GM23338 (cell line): ENCODE data around the gene FGA. TPM values are rescaled to one million over a fixed set of nuclear protein-coding genes. Genes with fewer than 3 reads are reported as not detected.

Experiments used
- ATAC-seq: fragments of 200-7000 bp; cut with Tn5 transposase; 3 replicates; pipeline ENCODE4 v1.9.1; 2020
- DNase-seq: peaks from one replicate; pipeline ENCODE4 v3.0.0-alpha.2; 2015; ENCODE audit warnings: low spot score
- H2AFZ ChIP-seq: fragments of 200-600 bp; sonication (generic); 2 replicates; pipeline ENCODE4 v1.8.0; 2016; ENCODE audit warnings: antibody characterized with exemption, mild to moderate bottlenecking, moderate library complexity
- H3F3A ChIP-seq: fragments of 200-600 bp; sonication (generic); replicated peaks from 2 replicates; pipeline ENCODE4 v1.8.0; 2017; ENCODE audit warnings: antibody characterized with exemption, mixed run types, low read depth
- H3K27ac ChIP-seq: fragments of 200-600 bp; sonication (generic); 2 replicates; pipeline ENCODE4 v1.6.1; 2016; ENCODE audit warnings: low read depth
- H3K27me3 ChIP-seq: fragments of 200-600 bp; sonication (generic); 2 replicates; pipeline ENCODE4 v1.8.0; 2016; ENCODE audit warnings: mild to moderate bottlenecking, mixed run types, moderate library complexity; ENCODE audit not compliant: insufficient read depth
- H3K36me3 ChIP-seq: fragments of 200-600 bp; sonication (generic); 2 replicates; pipeline ENCODE4 v1.8.0; 2016; ENCODE audit warnings: mild to moderate bottlenecking; ENCODE audit not compliant: insufficient read depth
- H3K4me1 ChIP-seq: fragments of 200-600 bp; sonication (generic); 2 replicates; pipeline ENCODE4 v1.8.0; 2016; ENCODE audit warnings: mild to moderate bottlenecking, moderate library complexity; ENCODE audit not compliant: insufficient read depth
- H3K4me2 ChIP-seq: fragments of 200-600 bp; sonication (generic); 2 replicates; pipeline ENCODE4 v1.7.1; 2017; ENCODE audit warnings: mixed run types
- H3K4me3 ChIP-seq: fragments of 200-600 bp; sonication (generic); 2 replicates; pipeline ENCODE4 v1.6.1; 2016; ENCODE audit warnings: mixed run types
- H3K79me2 ChIP-seq: fragments of 200-600 bp; sonication (generic); replicated peaks from 2 replicates; pipeline ENCODE4 v1.8.0; 2017; ENCODE audit warnings: mild to moderate bottlenecking; ENCODE audit not compliant: insufficient read depth
- H3K9me2 ChIP-seq: fragments of 200-600 bp; sonication (generic); 2 replicates; pipeline ENCODE4 v1.8.0; 2017; ENCODE audit not compliant: insufficient read depth
- H4K20me1 ChIP-seq: fragments of 200-600 bp; sonication (generic); replicated peaks from 2 replicates; pipeline ENCODE4 v1.8.0; 2017; ENCODE audit warnings: mild to moderate bottlenecking; ENCODE audit not compliant: insufficient read depth
- H3K27ac Mint-ChIP-seq: 2 replicates; pipeline ENCODE4 v1.8.0; 2020; ENCODE audit warnings: inconsistent platforms, mild to moderate bottlenecking, moderate library complexity, mixed read lengths
- H3K27me3 Mint-ChIP-seq: 3 replicates; pipeline ENCODE4 v1.8.0; 2022; ENCODE audit warnings: low read depth, mild to moderate bottlenecking, moderate library complexity, mixed read lengths, inconsistent platforms; ENCODE audit not compliant: insufficient read depth, poor library complexity
- H3K36me3 Mint-ChIP-seq: 3 replicates; pipeline ENCODE4 v1.8.0; 2021; ENCODE audit warnings: low read depth, mild to moderate bottlenecking, inconsistent platforms, moderate library complexity, mixed read lengths
- H3K4me1 Mint-ChIP-seq: 3 replicates; pipeline ENCODE4 v1.8.0; 2020; ENCODE audit warnings: mild to moderate bottlenecking, inconsistent platforms, mixed read lengths
- H3K4me3 Mint-ChIP-seq: 3 replicates; pipeline ENCODE4 v1.8.0; 2021; ENCODE audit warnings: moderate library complexity, mild to moderate bottlenecking, inconsistent platforms, mixed read lengths
- H3K9me3 Mint-ChIP-seq: 3 replicates; pipeline ENCODE4 v1.8.0; 2020; ENCODE audit warnings: moderate library complexity, mild to moderate bottlenecking, inconsistent platforms, mixed read lengths
- ETS1 ChIP-seq: IDR thresholded peaks from 2 replicates; pipeline ENCODE4 v1.6.1; 2016; ENCODE audit warnings: antibody characterized with exemption
- EZH2 ChIP-seq: fragments of 200-600 bp; sonication (generic); IDR thresholded peaks from one replicate; pipeline ENCODE4 v1.8.0; 2017; ENCODE audit warnings: antibody characterized with exemption, mild to moderate bottlenecking, low read depth; ENCODE audit not compliant: unreplicated experiment
- EZH2phosphoT487 ChIP-seq: fragments of 200-600 bp; sonication (generic); IDR thresholded peaks from one replicate; pipeline ENCODE4 v1.8.1; 2018; ENCODE audit warnings: antibody characterized with exemption; ENCODE audit not compliant: unreplicated experiment
- NANOG ChIP-seq: IDR thresholded peaks from 2 replicates; pipeline ENCODE4 v1.6.1; 2016; ENCODE audit warnings: antibody characterized with exemption, borderline replicate concordance
- POLR2AphosphoS5 ChIP-seq: IDR thresholded peaks from 2 replicates; pipeline ENCODE4 v1.6.1; 2016; ENCODE audit warnings: antibody characterized with exemption, low read depth
- REST ChIP-seq: IDR thresholded peaks from one replicate; pipeline ENCODE4 v1.6.1; 2018; ENCODE audit warnings: antibody characterized with exemption; ENCODE audit not compliant: unreplicated experiment
- ZNF114 ChIP-seq: fragments of 250-450 bp; sonication (Bioruptor Pico); IDR thresholded peaks from 2 replicates; pipeline ENCODE4 v1.5.0; 2020; ENCODE audit warnings: mild to moderate bottlenecking, moderate library complexity
- ZNF462 ChIP-seq: fragments of 250-450 bp; sonication (Bioruptor Pico); IDR thresholded peaks from 2 replicates; pipeline ENCODE4 v1.5.0; 2020; ENCODE audit warnings: mild to moderate bottlenecking, moderate library complexity
- polyA plus RNA-seq: library from polyadenylated mRNA; unstranded; fragments of >200 nt; fragmentation: Nextera tagmentation; extraction: Ambion mirVana; gene quantifications from 2 replicates; pipeline ENCODE4 v1.2.1, GENCODE V29; 2016
- total RNA-seq: library from RNA; depleted of rRNA; stranded (reverse); fragments of >200 nt; shearing (Covaris generic); gene quantifications from 2 replicates; pipeline ENCODE4 v1.2.3, GENCODE V29; 2014
- TF ChIP-seq, protein P1 (sequence below), 2 experiments: fragments of 200-600 bp in 1 of 2; sonication (generic) in 1 of 2; conservative IDR thresholded peaks; 2 replicates each; pipeline versions ENCODE4 v1.5.1 to v1.6.1; 2016 to 2017; ENCODE audit warnings: antibody characterized with exemption in 2 of 2, low read depth in 2 of 2, mild to moderate bottlenecking in 2 of 2, moderate library complexity in 1 of 2

FGA gene
- total and polyA plus RNA-seq, 2 experiments from 2014 or later, result not detected

DNA sequence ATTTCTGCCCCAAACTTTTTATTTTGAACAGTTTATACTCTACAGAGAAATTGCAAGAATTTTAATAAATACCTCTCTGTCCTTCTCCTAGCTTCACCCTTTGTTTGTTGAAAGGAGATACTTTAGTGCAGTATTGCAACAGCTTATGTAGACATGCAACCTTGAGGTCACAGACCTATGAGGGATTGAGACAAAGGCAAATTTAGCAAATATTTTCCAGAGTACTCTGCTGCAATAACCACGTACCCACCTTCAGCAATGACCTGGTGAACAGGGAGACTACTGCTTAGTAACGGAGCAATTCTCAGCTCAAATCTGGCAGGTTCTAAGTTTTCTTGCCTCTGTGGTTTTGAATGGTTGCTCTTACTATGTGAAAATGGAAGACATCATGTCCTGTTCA, 13.2 kb downstream of the FGA start:
- Mint-ChIP-seq H3K4me3 (no peak overlapping the region), H3K27me3 (peaks cover 2% of the 10 kb centered on the region), H3K9me3 (no peaks in the 10 kb centered on the region), H3K4me1 (no peaks in the 10 kb centered on the region), H3K27ac (no peak overlapping the region), H3K36me3 (no peaks in the 10 kb centered on the region)
- Histone ChIP-seq H3K4me1 (no peaks in the 10 kb centered on the region), H3K4me3 (no peak overlapping the region), H2AFZ (no peak overlapping the region), H3K27ac (no peak overlapping the region), H4K20me1 (no peaks in the 10 kb centered on the region), H3K4me2 (no peak overlapping the region), H3F3A (no peaks in the 10 kb centered on the region), H3K36me3 (no peaks in the 10 kb centered on the region), H3K27me3 (no peaks in the 10 kb centered on the region), H3K9me2 (no peaks in the 10 kb centered on the region), H3K79me2 (no peaks in the 10 kb centered on the region)
- ATAC-seq (no peak), DNase-seq (no peak)
- TF ChIP-seq ETS1, result no peak
- TF ChIP-seq, protein P1, sequence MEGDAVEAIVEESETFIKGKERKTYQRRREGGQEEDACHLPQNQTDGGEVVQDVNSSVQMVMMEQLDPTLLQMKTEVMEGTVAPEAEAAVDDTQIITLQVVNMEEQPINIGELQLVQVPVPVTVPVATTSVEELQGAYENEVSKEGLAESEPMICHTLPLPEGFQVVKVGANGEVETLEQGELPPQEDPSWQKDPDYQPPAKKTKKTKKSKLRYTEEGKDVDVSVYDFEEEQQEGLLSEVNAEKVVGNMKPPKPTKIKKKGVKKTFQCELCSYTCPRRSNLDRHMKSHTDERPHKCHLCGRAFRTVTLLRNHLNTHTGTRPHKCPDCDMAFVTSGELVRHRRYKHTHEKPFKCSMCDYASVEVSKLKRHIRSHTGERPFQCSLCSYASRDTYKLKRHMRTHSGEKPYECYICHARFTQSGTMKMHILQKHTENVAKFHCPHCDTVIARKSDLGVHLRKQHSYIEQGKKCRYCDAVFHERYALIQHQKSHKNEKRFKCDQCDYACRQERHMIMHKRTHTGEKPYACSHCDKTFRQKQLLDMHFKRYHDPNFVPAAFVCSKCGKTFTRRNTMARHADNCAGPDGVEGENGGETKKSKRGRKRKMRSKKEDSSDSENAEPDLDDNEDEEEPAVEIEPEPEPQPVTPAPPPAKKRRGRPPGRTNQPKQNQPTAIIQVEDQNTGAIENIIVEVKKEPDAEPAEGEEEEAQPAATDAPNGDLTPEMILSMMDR (conservative IDR thresholded peaks at IDR 0.05; ENCODE audit: low read depth in 2 of 2), result no peak
- no peak for TF ChIP-seq ZNF462
- TF ChIP-seq REST, result no peak
- no peak for TF ChIP-seq NANOG
- TF ChIP-seq EZH2, result no peak
- TF ChIP-seq ZNF114 (CRISPR knock-in tag), result no peak
- TF ChIP-seq EZH2phosphoT487, result no peak
- no peak for TF ChIP-seq POLR2AphosphoS5
